Activated CD8-positive, alpha-beta memory T cell treated with anti-CD3 and anti-CD28 coated beads for 4 hours (primary cell): ENCODE measurements around the gene TBC1D14.
"Not testable (repeated sequence)": the region's sequence is repeated elsewhere in the genome, so short reads cannot be mapped to it uniquely, and the experiment has no call there.

Source experiments
- DNase-seq, 2 donors: peaks; one replicate each; pipeline ENCODE4 v3.0.0-alpha.2; 2020; ENCODE audit warnings: low read depth in 2 of 2

TBC1D14 gene

DNA sequence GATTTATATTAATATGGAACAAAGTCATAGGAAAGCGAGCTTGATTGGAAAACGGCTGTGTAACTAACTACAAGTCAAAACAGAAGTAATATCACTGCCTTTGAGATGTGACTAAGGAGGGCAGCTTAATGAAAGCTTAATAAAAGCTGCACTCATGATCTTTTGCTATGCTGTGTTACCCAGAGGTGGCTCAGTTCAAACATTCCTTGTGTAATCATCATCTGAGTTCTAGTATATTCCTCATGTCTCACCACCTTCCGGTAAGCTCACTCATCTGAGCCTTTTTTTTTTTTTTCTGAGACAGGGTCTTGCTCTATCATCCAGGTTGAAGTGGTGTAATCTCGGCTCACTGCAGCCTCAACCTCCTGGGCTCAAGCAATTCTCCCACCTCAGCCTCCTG, 153.2 kb downstream of the TBC1D14 start:
- no peak for DNase-seq

DNA sequence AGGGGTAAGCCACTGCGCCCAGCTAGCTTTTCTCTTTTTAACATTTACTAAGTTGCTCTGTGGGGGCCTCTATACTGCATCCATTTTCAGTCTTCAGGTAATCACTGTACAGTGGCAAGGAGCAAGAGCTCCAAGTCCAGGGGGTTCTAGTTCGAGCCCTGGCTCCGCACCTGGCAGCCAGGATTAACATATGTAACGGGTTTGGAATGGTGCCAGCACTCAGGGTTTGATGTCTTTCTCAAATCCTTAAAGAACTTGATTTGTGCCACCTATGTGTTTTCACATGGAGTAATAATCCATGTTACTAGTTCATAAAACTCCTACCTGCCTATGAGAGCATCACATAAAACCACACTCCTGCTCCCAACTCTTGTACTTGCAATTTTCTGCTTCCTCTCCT, 153.7 kb downstream of the TBC1D14 start:
- no peak for DNase-seq

DNA sequence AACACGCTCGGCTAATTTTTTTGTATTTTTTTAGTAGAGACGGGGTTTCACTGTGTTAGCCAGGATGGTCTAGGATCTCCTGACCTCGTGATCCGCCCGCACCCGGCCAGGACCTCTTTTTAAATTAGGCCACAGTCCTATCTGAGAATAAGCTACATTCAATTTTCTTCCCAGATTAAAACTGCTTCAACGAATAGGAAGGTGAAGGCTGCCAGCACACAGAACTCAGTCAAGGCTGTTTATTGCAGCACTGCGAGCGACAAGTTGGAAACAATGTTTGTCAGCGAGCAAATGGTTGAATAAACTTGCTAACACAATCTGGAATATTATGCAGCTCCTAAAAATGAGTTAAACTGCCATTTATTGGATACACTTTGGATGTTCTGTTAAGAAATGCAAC, 156.4 kb downstream of the TBC1D14 start:
- no peak for DNase-seq

- no peak for DNase-seq
Measured at GRCh38 chr4:7066493-7066892, 156.9 kb downstream of the TBC1D14 start.

DNA sequence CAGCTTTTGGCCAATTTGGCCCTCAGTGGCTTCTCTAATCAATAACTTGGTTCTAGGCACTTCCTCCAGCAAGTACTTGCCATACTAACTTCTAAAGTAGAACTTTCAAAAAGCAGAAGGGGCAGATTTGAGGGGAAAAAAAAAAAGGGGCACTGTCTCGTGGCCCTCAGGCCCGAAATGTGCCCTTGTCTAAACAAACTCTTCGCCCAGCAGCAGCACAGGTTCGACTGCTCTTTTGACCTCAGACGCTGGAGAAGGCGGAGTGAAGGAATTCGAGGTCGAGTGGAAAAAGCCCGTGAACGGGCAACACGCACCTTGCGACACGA, 157.5 kb downstream of the TBC1D14 start:
- DNase-seq = no peak

GRCh38 chr4:7067452-7068278, 158.0 kb downstream of the TBC1D14 start, which contains the start of gene GRPEL1:
Gene GRPEL1, minus strand, starts transcription at chr4:7068064. Its CDS starts 32 bp downstream, at chr4:7068032.
- peak; percentile 99 to 100 for DNase-seq

DNA sequence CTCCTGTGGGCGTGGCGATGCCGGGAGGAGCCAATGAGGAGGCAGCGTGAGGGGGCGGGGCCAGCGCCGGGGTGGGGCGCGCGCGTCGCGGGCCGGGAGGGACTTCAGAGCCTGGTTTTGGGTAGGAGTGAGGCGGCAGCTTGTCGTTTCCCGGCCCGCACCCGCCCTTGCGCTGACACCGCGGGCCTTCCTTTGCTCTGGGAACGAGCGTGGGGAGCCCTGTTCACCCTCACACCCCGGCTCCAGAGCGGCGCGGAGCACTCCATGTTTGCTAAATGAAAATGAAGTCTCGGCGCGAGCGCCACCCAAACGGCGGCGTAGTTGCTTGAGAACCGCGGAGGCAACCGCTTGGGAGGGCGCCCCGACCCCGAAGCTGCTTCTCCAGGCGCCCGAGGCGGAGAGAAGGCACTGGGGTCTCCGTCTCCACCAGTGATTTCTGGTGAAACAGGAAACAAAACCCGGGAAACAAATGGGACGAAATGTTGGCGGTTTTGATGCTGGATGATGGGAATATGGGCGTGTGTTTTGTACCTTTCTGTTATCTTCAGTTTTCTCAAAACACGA, 158.7 kb downstream of the TBC1D14 start:
- no peak for DNase-seq

GRCh38 chr4:7068883-7069282, 159.3 kb downstream of the TBC1D14 start:
- no peak for DNase-seq

DNA sequence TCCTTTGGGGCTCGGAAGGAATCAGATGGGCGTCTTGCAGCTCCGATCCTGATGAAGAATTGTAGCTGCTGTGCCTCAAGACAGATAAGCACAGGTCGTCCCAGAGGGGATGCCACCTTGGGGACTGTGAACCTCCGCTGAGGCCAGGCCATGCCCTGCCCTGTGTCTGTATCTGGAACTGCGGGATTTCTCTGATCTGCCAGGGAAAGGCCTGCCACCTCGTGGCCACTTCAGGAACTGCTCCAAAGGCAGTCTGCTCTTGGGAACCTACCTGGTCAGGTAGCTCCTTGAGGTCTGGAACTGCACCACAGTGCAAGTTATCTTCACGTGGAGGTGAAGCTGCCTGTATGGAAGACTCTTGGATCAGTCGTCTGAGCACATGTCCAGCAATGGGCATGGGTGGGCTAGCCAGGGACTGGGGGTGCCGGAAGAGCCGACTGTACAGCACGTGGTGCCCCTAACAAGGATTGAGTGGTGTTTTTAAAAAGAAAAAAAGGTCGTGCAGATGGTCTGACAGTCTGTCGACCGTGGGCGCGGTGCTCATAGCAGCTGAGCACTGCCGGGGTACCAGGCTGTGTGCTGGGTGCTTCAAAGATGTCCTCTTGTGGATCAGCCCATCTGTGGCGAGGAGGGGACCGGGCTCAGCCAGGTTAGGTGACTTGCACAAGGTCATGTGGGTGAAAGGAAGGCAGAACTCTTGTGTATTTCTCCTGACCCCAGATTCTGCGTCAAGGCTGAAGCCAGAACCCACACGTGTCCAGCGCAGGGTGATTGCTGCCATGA, 161.3 kb downstream of the TBC1D14 start:
- DNase-seq = peak; percentile 68 to 71

DNA sequence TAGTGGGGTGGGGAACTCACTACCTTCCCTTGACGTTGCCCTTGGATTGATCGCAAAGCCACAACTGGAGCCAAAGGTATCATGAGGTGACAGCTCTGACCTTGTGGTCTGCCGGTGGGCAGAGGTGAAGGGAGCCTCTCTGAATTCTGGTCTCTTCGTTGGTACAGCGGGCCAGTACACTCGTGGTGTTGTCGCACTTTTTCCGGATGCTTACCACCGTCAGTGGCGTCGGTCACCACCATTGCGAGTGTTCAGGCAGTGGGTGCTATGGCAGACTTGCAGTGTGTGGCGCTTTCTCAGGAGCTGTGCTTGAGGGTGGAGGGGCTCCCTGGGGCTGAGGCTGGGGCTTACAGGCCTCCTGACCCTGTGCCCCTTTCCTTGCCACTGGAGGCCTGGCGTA, 163.4 kb downstream of the TBC1D14 start:
- no peak for DNase-seq

DNA sequence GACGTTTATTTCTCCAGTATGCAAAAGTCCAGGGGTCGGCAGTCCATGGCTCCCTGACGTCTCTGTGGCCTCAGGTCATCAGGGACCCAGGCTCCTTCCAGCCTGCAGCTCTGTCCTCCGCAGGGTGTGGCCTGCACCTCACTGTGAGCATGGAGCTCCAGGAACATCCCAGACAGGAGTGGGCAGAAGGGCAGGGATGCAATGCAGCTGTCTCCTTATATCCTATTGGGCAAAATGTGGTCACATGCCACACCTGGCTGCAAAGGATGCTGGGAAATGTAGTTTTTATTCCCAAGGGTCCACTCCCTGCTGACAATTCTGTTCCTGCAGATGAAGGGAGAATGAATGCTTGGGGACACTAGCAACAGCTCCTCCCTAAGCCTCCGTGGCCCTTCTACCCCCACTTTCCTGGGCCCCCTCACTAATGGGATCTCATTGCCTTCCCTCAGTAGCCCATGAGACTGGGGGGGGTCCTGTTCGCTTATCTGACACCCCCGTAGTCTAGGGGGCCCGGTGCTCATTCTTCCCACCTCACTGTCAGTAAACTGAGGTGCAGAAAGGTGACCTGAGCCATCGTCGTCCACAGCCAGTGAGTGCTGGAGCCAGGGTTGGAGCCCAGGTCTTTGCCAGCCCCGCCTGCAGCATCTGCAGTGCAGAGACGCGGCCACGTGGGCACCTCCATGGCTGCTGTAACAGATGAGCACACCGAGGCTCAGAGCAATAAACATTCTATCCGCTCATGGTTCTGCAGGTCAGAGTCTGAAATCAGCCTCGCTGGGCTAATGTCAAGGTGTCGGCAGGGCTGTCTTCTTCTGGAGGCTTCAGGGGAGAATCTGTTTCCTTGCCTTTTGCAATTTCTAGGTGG, 164.1 kb downstream of the TBC1D14 start:
- no peak for DNase-seq

DNA sequence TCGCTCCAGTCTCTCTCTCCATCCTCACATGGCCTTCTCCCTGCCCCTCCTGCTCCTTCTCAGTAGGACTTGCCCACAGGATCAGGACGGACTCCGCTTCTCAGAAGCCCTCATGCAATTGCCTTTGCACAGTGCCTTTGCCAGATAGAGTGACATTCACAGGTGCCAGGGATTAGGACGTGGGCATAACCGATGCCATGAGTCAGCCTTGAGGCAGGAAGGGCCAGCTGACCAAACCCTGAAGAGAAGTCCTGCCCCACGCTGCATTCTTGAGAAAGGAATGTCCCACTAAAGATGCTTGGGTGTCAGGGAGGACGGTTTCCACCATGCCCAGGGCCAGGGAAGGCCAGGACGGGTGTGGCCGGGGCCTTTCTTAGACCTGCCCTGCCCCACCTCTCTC, 164.8 kb downstream of the TBC1D14 start:
- no peak for DNase-seq

DNA sequence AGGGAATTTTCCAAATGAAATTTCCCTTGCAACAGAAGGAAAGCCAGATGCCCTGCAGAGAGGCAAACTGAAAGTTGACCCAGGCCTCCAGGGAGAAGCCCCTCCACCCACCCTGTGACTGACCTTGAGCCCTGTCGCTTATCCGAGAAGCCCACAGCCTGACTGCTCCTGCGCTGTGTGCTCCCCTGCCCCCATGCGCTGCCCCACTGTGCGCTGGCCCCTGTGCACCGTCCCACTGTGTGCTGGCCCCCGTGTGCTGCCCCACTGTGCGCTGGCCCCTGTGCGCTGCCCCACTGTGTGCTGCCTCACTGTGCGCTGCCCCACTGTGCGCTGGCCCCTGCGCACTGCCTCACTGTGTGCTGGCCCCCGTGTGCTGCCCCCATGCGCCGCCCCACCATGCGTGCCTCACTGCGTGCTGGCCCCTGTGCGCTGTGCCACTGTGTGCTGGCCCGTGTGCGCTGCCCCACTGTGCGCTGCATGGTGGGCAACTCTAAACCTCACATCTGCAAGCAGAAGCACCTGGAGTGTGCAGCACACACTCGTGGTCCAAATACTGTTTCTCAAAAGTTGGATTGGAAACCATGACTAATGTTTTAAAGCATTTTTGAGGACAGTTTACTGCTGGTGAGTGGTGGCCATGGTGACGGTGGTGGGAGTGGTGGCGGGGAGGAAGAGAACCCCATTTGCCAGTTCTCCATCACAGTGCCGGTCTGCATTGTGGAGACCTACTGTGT, 166.5 kb downstream of the TBC1D14 start:
- no peak for DNase-seq

GRCh38 chr4:7076696-7077082, 167.1 kb downstream of the TBC1D14 start:
- DNase-seq = no peak

DNA sequence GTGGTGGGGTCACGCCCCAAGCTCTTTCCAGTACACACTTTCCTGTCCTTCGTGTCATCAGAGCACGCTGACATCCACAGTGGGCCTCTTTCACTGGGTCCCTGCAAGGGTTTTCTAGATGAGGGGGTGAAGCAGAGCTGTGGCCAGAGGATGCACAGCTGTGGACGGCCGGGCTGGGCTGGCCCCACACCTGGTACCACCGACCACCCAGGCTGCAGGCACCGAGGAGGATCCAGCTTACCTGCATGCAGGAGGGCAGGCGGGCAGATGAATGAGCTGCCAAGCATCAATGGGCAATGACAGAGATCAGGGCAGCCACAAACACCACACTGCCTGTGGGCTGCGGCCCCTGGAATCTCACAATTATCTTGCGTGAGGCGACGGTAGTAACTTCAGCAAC, 167.7 kb downstream of the TBC1D14 start:
- no peak for DNase-seq

DNA sequence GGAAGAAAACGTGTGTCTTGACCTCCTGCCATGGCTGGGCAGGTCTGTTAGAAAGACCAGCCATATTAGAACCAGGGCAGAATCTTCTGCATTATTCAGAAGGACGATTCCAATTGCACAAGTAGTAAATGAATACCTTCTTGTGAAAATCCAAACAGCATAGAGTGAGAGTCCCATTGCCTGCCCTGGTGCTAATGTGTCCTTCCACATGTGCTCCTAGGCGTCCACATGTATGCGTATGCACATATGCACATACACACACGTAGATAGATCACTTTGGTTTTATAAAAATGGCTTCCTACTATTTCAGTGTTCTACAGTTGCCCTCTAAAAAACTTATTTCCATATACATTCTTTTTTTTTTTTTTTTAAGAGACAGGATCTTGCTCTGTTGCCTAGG, 168.4 kb downstream of the TBC1D14 start:
- no peak for DNase-seq

DNA sequence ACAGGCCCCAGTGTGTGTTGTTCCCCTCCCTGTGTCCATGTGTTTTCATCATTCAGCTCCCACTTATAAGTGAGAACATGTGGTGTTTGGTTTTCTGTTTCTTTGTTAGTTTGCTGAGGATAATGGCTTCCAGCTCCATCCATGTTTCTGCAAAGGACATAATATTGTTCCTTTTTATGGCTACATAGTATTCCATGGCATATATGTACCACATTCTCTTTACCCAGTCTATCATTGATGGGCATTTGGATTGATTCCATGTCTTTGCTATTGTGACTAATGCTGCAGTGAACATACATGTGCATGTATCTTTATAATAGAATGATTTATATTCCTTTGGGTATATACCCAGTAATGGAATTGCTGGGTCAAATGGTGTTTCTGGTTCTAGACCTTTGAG, 169.9 kb downstream of the TBC1D14 start:
- not testable (repeated sequence) for DNase-seq

DNA sequence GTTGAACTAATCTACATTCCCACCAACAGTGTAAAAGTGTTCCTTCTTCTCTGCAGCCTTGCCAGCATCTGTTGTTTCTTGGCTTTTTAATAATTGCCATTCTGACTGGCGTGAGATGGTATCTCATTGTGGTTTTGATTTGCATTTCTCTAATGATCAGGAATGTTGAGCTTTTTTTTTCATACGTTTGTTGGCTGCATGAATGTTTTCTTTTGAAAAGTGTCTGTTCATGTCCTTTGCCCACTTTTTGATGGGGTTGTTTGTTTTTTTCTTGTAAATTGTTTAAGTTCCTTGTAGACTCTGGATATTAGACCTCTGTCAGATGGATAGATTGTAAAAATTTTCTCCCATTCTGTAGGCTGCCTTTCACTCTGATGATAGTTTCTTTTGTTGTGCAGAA, 170.3 kb downstream of the TBC1D14 start:
- not testable (repeated sequence) for DNase-seq
